ENCODE results near the gene PLIN4. TPM values are rescaled to one million over a fixed set of nuclear protein-coding genes. Genes with fewer than 3 reads are reported as not detected.

Gene PLIN4
- total and polyA plus RNA-seq, 10 of the 15 experiments (the other 5 are each of a cell fraction or from before 2014, with no cell fraction given) = 0.01 to 0.11 (median 0.05) TPM; not detected in 2

GRCh38 chr19:4555657-4556561, 37.6 kb upstream of the PLIN4 start:
- Histone ChIP-seq H3K9ac (ENCODE audit: control insufficient read depth, insufficient read depth, low read length) (no peak overlapping the region), H3K9me3 (replicated peaks; ENCODE audit: control insufficient read depth, insufficient read depth, low read length) (no peaks in the 10 kb centered on the region), H3K79me2 (ENCODE audit: control insufficient read depth, insufficient read depth, low read length) (no peaks in the 10 kb centered on the region), H3K4me2 (ENCODE audit: control insufficient read depth, insufficient read depth) (no peak overlapping the region), H3K27me3 (replicated peaks in 1 of 2; ENCODE audit: control insufficient read depth in 2 of 2, insufficient read depth in 2 of 2, low read length in 1 of 2) (no peaks in the 10 kb centered on the region), H3K4me3 (no peak overlapping the region), H3K36me3 (ENCODE audit: control insufficient read depth in 2 of 2, insufficient read depth in 2 of 2, low read length in 1 of 2) (no peaks in the 10 kb centered on the region), H4K20me1 (ENCODE audit: control insufficient read depth, insufficient read depth) (no peaks in the 10 kb centered on the region), H3K27ac (ENCODE audit: control insufficient read depth, insufficient read depth) (no peak overlapping the region), H3K4me1 (ENCODE audit: control insufficient read depth, insufficient read depth, low read length) (no peaks in the 10 kb centered on the region), H2AFZ (ENCODE audit: control insufficient read depth, low read depth, low read length) (no peak overlapping the region)
- FAIRE-seq (no peak), ATAC-seq (peak; percentile 27; the same call in 1 of the 3 replicates), DNase-seq (ENCODE audit: low read depth, low spot score) (no peak)
- BruUV-seq (replicated peaks) = no TSS peak
- intact Hi-C loops (cut with micrococcal nuclease; ENCODE audit: unreplicated experiment) = no loop called here
- in situ Hi-C loops (cut with MboI) = no loop called here
- ChIA-PET POLR2A (interaction anchor here (0.6 kb wide), 1 partner anchor 228 kb away, joined by 6 read pairs; no protein-coding TSS in a partner anchor), RAD21 (ENCODE audit: unreplicated experiment) (no interaction called here), CTCF (interaction anchor here (0.6 to 2.0 kb wide), 7 partner anchors 9 to 84 kb away, joined by 3 to 10 read pairs (median 4); partner anchors contain the start of gene HDGFL2), SMC1A (ENCODE audit: uncharacterized antibody, unreplicated experiment) (no interaction called here)
- TF ChIP-seq RB1 (IDR thresholded peaks at IDR 0.05; ENCODE audit: borderline replicate concordance) = no peak
- TF ChIP-seq ZBTB40 (IDR thresholded peaks at IDR 0.05; ENCODE audit: borderline replicate concordance) = no peak
- TF ChIP-seq EGR1 (IDR thresholded peaks at IDR 0.05; ENCODE audit: borderline replicate concordance in 1 of 2, low read depth in 2 of 2, low read length in 2 of 2) = 0 out of 3 replicates have a peak, but pooled peaks of 1 of the 2 experiments have one; percentile 14
- WGBS (ENCODE audit: insufficient coverage, insufficient replicate concordance, low lambda C conversion rate, missing lambda C conversion rate) = 69% methylated on average over 35 of the region's 43 CpGs
